DND-41 (cell line): ENCODE results near the gene SLC2A6.

Experiments used
- ATAC-seq: fragments of 200-7000 bp; cut with Tn5 transposase; 3 replicates; pipeline ENCODE4 v1.9.1; 2021; ENCODE audit warnings: low read depth; ENCODE audit not compliant: insufficient read depth
- DNase-seq: peaks from one replicate; pipeline ENCODE4 v3.0.0-alpha.2; 2020
- H2AFZ ChIP-seq: 2 replicates; pipeline ENCODE4 v1.6.0; 2012; ENCODE audit warnings: low read depth, low read length
- H3K27ac ChIP-seq: 2 replicates; pipeline ENCODE4 v1.5.1; 2012; ENCODE audit warnings: low read length, inconsistent platforms
- H3K27me3 ChIP-seq: fragments of 200-600 bp; sonication (generic); 2 replicates; pipeline ENCODE4 v1.6.0; 2012; ENCODE audit warnings: low read length, mild to moderate bottlenecking, inconsistent platforms; ENCODE audit not compliant: insufficient read depth, poor library complexity
- H3K36me3 ChIP-seq: 2 replicates; pipeline ENCODE4 v1.5.1; 2012; ENCODE audit warnings: low read length, inconsistent platforms; ENCODE audit not compliant: insufficient read depth
- H3K4me1 ChIP-seq: 2 replicates; pipeline ENCODE4 v1.5.1; 2012; ENCODE audit warnings: mild to moderate bottlenecking, low read length; ENCODE audit not compliant: insufficient read depth
- H3K4me2 ChIP-seq: 2 replicates; pipeline ENCODE4 v1.6.0; 2012; ENCODE audit warnings: mild to moderate bottlenecking, moderate library complexity, low read length, inconsistent platforms; ENCODE audit not compliant: insufficient read depth
- H3K4me3 ChIP-seq, 2 experiments: fragments of 200-600 bp in 1 of 2; shearing (Covaris generic) in 1 of 2; 2 replicates each; pipeline ENCODE4 v1.5.1; 2012 to 2016; ENCODE audit warnings: inconsistent platforms in 2 of 2, low read length in 2 of 2, mild to moderate bottlenecking in 2 of 2, low read depth in 1 of 2, moderate library complexity in 1 of 2
- H3K79me2 ChIP-seq: 2 replicates; pipeline ENCODE4 v1.6.0; 2012; ENCODE audit warnings: low read length, inconsistent platforms; ENCODE audit not compliant: insufficient read depth
- H3K9ac ChIP-seq: 2 replicates; pipeline ENCODE4 v1.6.0; 2012; ENCODE audit warnings: low read depth, mild to moderate bottlenecking, inconsistent platforms, low read length, moderate library complexity
- H3K9me3 ChIP-seq: 2 replicates; pipeline ENCODE4 v1.5.1; 2012; ENCODE audit warnings: low read length, moderate library complexity, mild to moderate bottlenecking, inconsistent platforms; ENCODE audit not compliant: insufficient read depth, severe bottlenecking
- H4K20me1 ChIP-seq: 2 replicates; pipeline ENCODE4 v1.6.0; 2012; ENCODE audit warnings: low read length; ENCODE audit not compliant: insufficient read depth
- CTCF ChIP-seq: IDR thresholded peaks from 2 replicates; pipeline ENCODE4 v1.5.1; 2012; ENCODE audit warnings: borderline replicate concordance, low read length, moderate library complexity, mild to moderate bottlenecking; ENCODE audit not compliant: poor library complexity, severe bottlenecking; ENCODE audit errors: extremely low read depth
- EZH2 ChIP-seq: IDR thresholded peaks from 3 replicates; pipeline ENCODE4 v1.6.1; 2012; ENCODE audit warnings: borderline replicate concordance, low read depth, mild to moderate bottlenecking, moderate library complexity, low read length, inconsistent platforms; ENCODE audit not compliant: severe bottlenecking

SLC2A6 gene

GRCh38 chr9:133476036-133476931 lies 2.6 kb downstream of the SLC2A6 start:
- ATAC-seq (no peak), DNase-seq (no peak)
- peaks cover 25% of the 10 kb centered on the region for H3K4me1 ChIP-seq
- no peak overlapping the region for H3K9ac ChIP-seq
- no peaks in the 10 kb centered on the region for H4K20me1 ChIP-seq
- H3K36me3 ChIP-seq, result peaks cover 24% of the 10 kb centered on the region
- H3K4me2 ChIP-seq, result no peak overlapping the region
- no peak for TF ChIP-seq CTCF
- no peak for TF ChIP-seq EZH2
- 0 out of 2 replicates have a peak, but pooled peaks cover 3% of the 10 kb centered on the region for H3K79me2 ChIP-seq
- no peaks in the 10 kb centered on the region for H3K27me3 ChIP-seq
- H3K9me3 ChIP-seq, result no peaks in the 10 kb centered on the region
- H3K4me3 ChIP-seq, result no peak overlapping the region
- no peak overlapping the region for H2AFZ ChIP-seq
- no peak overlapping the region for H3K27ac ChIP-seq

- no peak for DNase-seq
- Histone ChIP-seq H3K79me2 (0 out of 2 replicates have a peak, but pooled peaks cover 3% of the 10 kb centered on the region), H3K27ac (no peak overlapping the region), H3K36me3 (peaks cover 24% of the 10 kb centered on the region), H3K4me3 (no peak overlapping the region), H3K9ac (no peak overlapping the region), H3K4me2 (no peak overlapping the region), H3K4me1 (peaks cover 25% of the 10 kb centered on the region), H4K20me1 (no peaks in the 10 kb centered on the region), H2AFZ (no peak overlapping the region), H3K27me3 (no peaks in the 10 kb centered on the region), H3K9me3 (no peaks in the 10 kb centered on the region)
- ATAC-seq, result no peak
- TF ChIP-seq EZH2, result no peak
These were observed 3.4 kb downstream of the SLC2A6 start for GRCh38 chr9:133475292-133476012.

GRCh38 chr9:133474853-133475252 lies 4.0 kb downstream of the SLC2A6 start:
- Histone ChIP-seq H3K79me2 (0 out of 2 replicates have a peak, but pooled peaks cover 3% of the 10 kb centered on the region), H3K4me1 (peaks cover 23% of the 10 kb centered on the region), H3K9me3 (no peaks in the 10 kb centered on the region), H4K20me1 (no peaks in the 10 kb centered on the region), H3K4me2 (no peak overlapping the region), H3K27ac (no peak overlapping the region), H3K4me3 (no peak overlapping the region), H3K9ac (no peak overlapping the region), H3K27me3 (no peaks in the 10 kb centered on the region), H2AFZ (no peak overlapping the region), H3K36me3 (peaks cover 24% of the 10 kb centered on the region)
- no peak for ATAC-seq
- TF ChIP-seq EZH2 (no peak), CTCF (no peak)
- DNase-seq, result no peak

GRCh38 chr9:133474215-133474614 lies 4.7 kb downstream of the SLC2A6 start:
- H3K4me3 ChIP-seq, result no peak overlapping the region
- no peaks in the 10 kb centered on the region for H3K27me3 ChIP-seq
- no peak overlapping the region for H2AFZ ChIP-seq
- TF ChIP-seq EZH2 (no peak), CTCF (no peak)
- H3K4me1 ChIP-seq, result peaks cover 17% of the 10 kb centered on the region
- no peak overlapping the region for H3K27ac ChIP-seq
- DNase-seq (no peak), ATAC-seq (no peak)
- no peaks in the 10 kb centered on the region for H3K9me3 ChIP-seq
- no peak overlapping the region for H3K9ac ChIP-seq
- no peak overlapping the region for H3K4me2 ChIP-seq
- H4K20me1 ChIP-seq, result no peaks in the 10 kb centered on the region
- H3K36me3 ChIP-seq, result peaks cover 24% of the 10 kb centered on the region
- 0 out of 2 replicates have a peak, but pooled peaks cover 3% of the 10 kb centered on the region for H3K79me2 ChIP-seq
